ENCODE data around the gene DDR2. TPM values are rescaled to one million over a fixed set of nuclear protein-coding genes. Genes with fewer than 3 reads are reported as not detected.

DDR2 gene
- total RNA-seq, 1 experiment from 2014 or later, result 0.52 TPM

GRCh38 chr1:162710780-162711465, 78.7 kb downstream of the DDR2 start:
- Histone ChIP-seq H4K5ac (ENCODE audit: insufficient read length, low read depth, low read length) (no peak overlapping the region), H3K79me2 (ENCODE audit: insufficient read depth, low read length) (no peaks in the 10 kb centered on the region), H3K23me2 (ENCODE audit: insufficient read length, low read depth, low read length, poor library complexity, severe bottlenecking) (no peaks in the 10 kb centered on the region), H2BK15ac (ENCODE audit: low read depth, low read length) (no peak overlapping the region), H3K4me1 (ENCODE audit: insufficient read depth, low read length) (no peaks in the 10 kb centered on the region), H2AFZ (ENCODE audit: low read length) (no peak overlapping the region), H3K4me2 (ENCODE audit: insufficient read depth, insufficient read length, low read length) (no peak overlapping the region), H4K20me1 (ENCODE audit: control insufficient read depth, insufficient read depth, insufficient read length) (no peaks in the 10 kb centered on the region), H3K4ac (ENCODE audit: low read depth, low read length) (no peak overlapping the region), H2BK20ac (ENCODE audit: low read depth, low read length, poor library complexity, severe bottlenecking) (no peak overlapping the region), H3K27ac (ENCODE audit: insufficient read length, low read depth, low read length) (no peak overlapping the region), H2BK5ac (ENCODE audit: insufficient read length, low read length) (no peak overlapping the region), H4K91ac (ENCODE audit: insufficient read length, low read depth, low read length) (no peak overlapping the region), H3K56ac (ENCODE audit: insufficient read length, low read depth, low read length) (no peak overlapping the region), H4K8ac (replicated peaks; ENCODE audit: insufficient read length, low read depth, low read length) (no peak overlapping the region), H2BK120ac (ENCODE audit: low read depth, low read length, poor library complexity, severe bottlenecking) (no peak overlapping the region), H2AK5ac (ENCODE audit: insufficient read length, low read length) (no peak overlapping the region), H3K18ac (ENCODE audit: insufficient read length, low read depth, low read length) (no peak overlapping the region), H3K23ac (ENCODE audit: insufficient read length, low read depth, low read length) (no peak overlapping the region), H2BK12ac (ENCODE audit: insufficient read length, low read depth, low read length) (no peak overlapping the region), H3K27me3 (ENCODE audit: insufficient read depth, low read length) (no peaks in the 10 kb centered on the region), H3K79me1 (ENCODE audit: insufficient read depth, low read depth, low read length, poor library complexity, severe bottlenecking) (no peaks in the 10 kb centered on the region), H3K9ac (ENCODE audit: extremely low read depth, insufficient read length, low read length) (no peak overlapping the region), H3K14ac (ENCODE audit: insufficient read depth, low read length) (no peak overlapping the region), H3T11ph (ENCODE audit: low read length) (no peak overlapping the region), H3K9me3 (ENCODE audit: control insufficient read depth, low read depth, low read length) (no peaks in the 10 kb centered on the region)
- no peak for DNase-seq
- Mint-ChIP-seq H3K4me3 (no peak overlapping the region), H3K9me3 (no peaks in the 10 kb centered on the region), H3K27ac (no peak overlapping the region), H3K4me1 (peaks cover 3 to 4% of the 10 kb centered on the region in 2 experiments; a peak in 3 of 4 replicates), H3K27me3 (ENCODE audit: low read depth) (no peaks in the 10 kb centered on the region; the same call in 1 of the 2 replicates), H3K36me3 (ENCODE audit: insufficient read depth in 1 of 3, low read depth in 3 of 3) (no peaks in the 10 kb centered on the region)
- no peak for TF ChIP-seq CTCF (conservative IDR thresholded peaks at IDR 0.05)
- WGBS (ENCODE audit: extremely low coverage, insufficient read length, low lambda C conversion rate), result no CpG with 5 or more reads among the region's 4 CpGs
